NT2/D1 (cell line): ENCODE data around the gene C5orf15.

ENCODE experiments used
- DNase-seq: peaks from one replicate; pipeline ENCODE4 v3.0.0-alpha.2; 2011; ENCODE audit warnings: low read depth, low spot score
- H3K27me3 ChIP-seq: 2 replicates; pipeline ENCODE4 v1.6.0; 2011; ENCODE audit warnings: mild to moderate bottlenecking; ENCODE audit not compliant: insufficient read length, insufficient read depth
- H3K36me3 ChIP-seq: 2 replicates; pipeline ENCODE4 v1.6.1; 2011; ENCODE audit warnings: mild to moderate bottlenecking, low read length, mixed read lengths; ENCODE audit not compliant: insufficient read depth, insufficient read length
- H3K4me1 ChIP-seq: 2 replicates; pipeline ENCODE4 v1.5.1; 2011; ENCODE audit not compliant: insufficient read depth, insufficient read length
- H3K4me3 ChIP-seq: 2 replicates; pipeline ENCODE4 v1.5.1; 2011; ENCODE audit warnings: low read depth; ENCODE audit not compliant: insufficient read length
- H3K9ac ChIP-seq: 2 replicates; pipeline ENCODE4 v1.6.0; 2011; ENCODE audit warnings: low read depth; ENCODE audit not compliant: insufficient read length
- H3K9me3 ChIP-seq: 2 replicates; pipeline ENCODE4 v1.5.1; 2011; ENCODE audit warnings: mild to moderate bottlenecking, low read length; ENCODE audit not compliant: insufficient read depth
- SUZ12 ChIP-seq: IDR thresholded peaks from 2 replicates; pipeline ENCODE4 v1.6.1; 2011; ENCODE audit not compliant: insufficient read length, insufficient read depth; ENCODE audit errors: extremely low read depth
- YY1 ChIP-seq: IDR thresholded peaks from 2 replicates; pipeline ENCODE4 v1.6.1; 2011; ENCODE audit not compliant: insufficient read length, insufficient read depth
- ZNF274 ChIP-seq: IDR thresholded peaks from 2 replicates; pipeline ENCODE4 v1.6.1; 2011; ENCODE audit warnings: mild to moderate bottlenecking, low read depth, low read length

C5orf15 gene

GRCh38 chr5:133968204-133968980 lies at the start of gene C5orf15:
C5orf15 (minus strand) TSS chr5:133968625; CDS start chr5:133968584, 41 bp downstream.
- peak; percentile 90 for DNase-seq
- no peaks in the 10 kb centered on the region for H3K9me3 ChIP-seq
- no peak for TF ChIP-seq ZNF274
- TF ChIP-seq SUZ12 = no peak
- peak; percentile 50 for TF ChIP-seq YY1
- H3K36me3 ChIP-seq = peaks cover 15% of the 10 kb centered on the region
- H3K4me1 ChIP-seq = no peaks in the 10 kb centered on the region
- H3K4me3 ChIP-seq = peak within 1 kb of the TSS; percentile 80
- H3K27me3 ChIP-seq = no peaks in the 10 kb centered on the region
- peak within 1 kb of the TSS; percentile 93 for H3K9ac ChIP-seq

DNA sequence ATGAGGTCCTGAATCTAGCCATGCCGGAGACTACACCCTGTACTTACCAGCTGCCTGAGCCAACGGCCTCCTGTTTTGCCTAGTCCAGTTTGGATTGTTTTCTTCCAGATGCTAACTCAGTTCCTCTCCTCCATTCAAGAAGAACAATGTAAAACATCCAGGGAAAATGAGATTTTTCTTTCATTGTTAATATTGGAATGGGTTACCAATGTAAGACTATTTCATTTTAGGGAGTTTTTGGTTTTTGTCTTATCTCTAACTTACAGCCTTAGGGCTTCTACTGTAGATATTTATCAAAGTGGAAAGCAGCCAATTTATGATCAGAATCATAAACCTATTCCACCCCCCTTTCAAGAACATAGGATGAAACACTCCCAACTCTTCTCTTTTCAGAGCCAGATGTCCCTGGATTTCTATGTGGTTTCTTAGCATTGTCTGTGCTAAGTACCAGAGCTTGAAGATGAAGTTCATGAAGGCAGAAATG lies 39.9 kb upstream of the C5orf15 start:
- H3K27me3 ChIP-seq = no peaks in the 10 kb centered on the region
- H3K9ac ChIP-seq = no peak overlapping the region
- no peaks in the 10 kb centered on the region for H3K4me1 ChIP-seq
- H3K9me3 ChIP-seq = no peaks in the 10 kb centered on the region
- DNase-seq = no peak
- H3K4me3 ChIP-seq = no peak overlapping the region
- H3K36me3 ChIP-seq = peaks cover 2% of the 10 kb centered on the region
- TF ChIP-seq SUZ12 (no peak), YY1 (no peak), ZNF274 (no peak)

DNA sequence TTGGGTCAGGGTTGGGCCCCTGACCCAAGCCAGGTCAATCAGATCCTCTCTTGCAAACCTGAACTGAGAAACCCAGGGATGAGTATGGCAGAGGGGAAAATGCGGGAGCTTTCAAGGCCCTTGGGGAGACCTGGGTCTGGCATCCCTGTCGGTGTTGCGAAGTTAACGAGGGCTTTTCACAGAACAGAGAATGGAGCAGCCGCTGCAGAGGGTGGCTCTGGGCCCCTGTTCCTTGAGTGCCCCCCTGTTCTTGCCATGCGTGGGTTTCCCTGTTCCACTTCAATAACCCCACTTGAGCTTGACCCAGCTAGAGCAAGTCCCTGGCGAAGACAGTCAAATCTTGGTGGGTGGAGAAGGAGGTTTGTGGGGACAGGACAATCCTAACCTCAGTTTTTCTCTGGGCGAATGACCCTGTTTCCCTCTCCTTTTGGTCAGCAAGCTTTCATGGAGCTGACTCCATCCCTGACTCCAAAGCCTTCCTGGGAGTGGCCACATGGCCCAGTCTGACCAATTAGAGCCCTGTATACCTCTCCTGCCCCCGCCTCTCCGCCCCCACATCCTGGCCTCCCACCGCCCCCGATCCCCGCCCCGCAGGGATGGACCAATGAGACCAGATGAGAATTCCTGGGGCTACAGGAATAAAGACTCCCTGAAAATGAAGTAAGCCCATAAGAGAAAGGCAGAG lies 39.3 kb upstream of the C5orf15 start:
- H3K9ac ChIP-seq = no peak overlapping the region
- peaks cover 3% of the 10 kb centered on the region for H3K4me1 ChIP-seq
- H3K9me3 ChIP-seq = no peaks in the 10 kb centered on the region
- no peak for DNase-seq
- peaks cover 7% of the 10 kb centered on the region for H3K36me3 ChIP-seq
- H3K27me3 ChIP-seq = no peaks in the 10 kb centered on the region
- TF ChIP-seq YY1 (no peak), ZNF274 (no peak), SUZ12 (no peak)
- H3K4me3 ChIP-seq = no peak overlapping the region

- Histone ChIP-seq H3K9ac (peak overlapping the region; percentile 96), H3K4me3 (peak overlapping the region; percentile 78), H3K9me3 (no peaks in the 10 kb centered on the region), H3K36me3 (peaks cover 23% of the 10 kb centered on the region), H3K4me1 (peaks cover 7% of the 10 kb centered on the region), H3K27me3 (no peaks in the 10 kb centered on the region)
- TF ChIP-seq ZNF274 (no peak), SUZ12 (no peak), YY1 (no peak)
- DNase-seq = no peak
Measured at GRCh38 chr5:134006115-134006514, 37.7 kb upstream of the C5orf15 start.

DNA sequence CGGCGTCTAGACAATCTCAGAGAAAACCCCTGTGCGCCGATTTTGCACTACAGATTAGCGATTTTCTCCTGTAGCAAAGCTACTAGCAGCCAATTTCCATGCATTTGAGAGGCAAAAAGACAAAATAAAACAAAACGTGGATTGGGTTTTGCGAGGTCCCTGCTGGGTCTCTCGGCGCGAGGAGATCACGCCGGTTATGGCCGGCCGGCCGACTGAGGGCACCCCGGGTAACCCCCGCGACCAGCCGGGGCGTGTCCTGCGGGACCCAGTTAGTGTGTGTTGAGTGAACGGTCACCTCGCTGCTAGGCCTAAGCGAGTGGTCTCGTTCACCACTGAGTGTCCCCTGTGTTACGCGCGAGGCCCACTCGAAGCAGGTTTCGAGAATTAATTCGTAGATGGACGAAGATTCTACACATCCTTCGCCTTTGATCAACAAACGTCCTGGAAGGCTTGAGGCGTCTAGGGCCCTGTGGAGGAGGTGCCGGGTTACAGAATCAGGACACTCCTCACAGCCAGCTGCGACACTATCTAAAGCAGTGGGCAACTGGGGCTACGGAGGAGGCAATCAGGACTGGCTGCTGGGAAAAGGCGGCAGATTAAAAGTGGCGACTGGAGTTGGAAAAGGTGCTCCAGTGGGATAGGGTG lies 37.1 kb upstream of the C5orf15 start:
- no peak for DNase-seq
- H3K27me3 ChIP-seq = no peaks in the 10 kb centered on the region
- H3K36me3 ChIP-seq = peaks cover 28% of the 10 kb centered on the region
- H3K9me3 ChIP-seq = no peaks in the 10 kb centered on the region
- H3K4me1 ChIP-seq = peaks cover 10% of the 10 kb centered on the region
- TF ChIP-seq YY1 (no peak), ZNF274 (no peak), SUZ12 (no peak)
- H3K9ac ChIP-seq = peak overlapping the region; percentile 96
- peak overlapping the region; percentile 78 for H3K4me3 ChIP-seq

- TF ChIP-seq YY1 = no peak
- no peak for TF ChIP-seq SUZ12
- TF ChIP-seq ZNF274 = no peak
- peaks cover 36% of the 10 kb centered on the region for H3K36me3 ChIP-seq
- H3K4me1 ChIP-seq = peaks cover 15% of the 10 kb centered on the region
- H3K9me3 ChIP-seq = no peaks in the 10 kb centered on the region
- H3K4me3 ChIP-seq = peak within 1 kb of the TSS; percentile 78
- H3K9ac ChIP-seq = peak within 1 kb of the TSS; percentile 96
- no peaks in the 10 kb centered on the region for H3K27me3 ChIP-seq
- DNase-seq = peak; percentile 42
Measured at GRCh38 chr5:134004626-134005416, 36.4 kb upstream of the C5orf15 start, which contains the start of gene VDAC1. VDAC1 (minus strand) TSS chr5:134004975; CDS start chr5:133993012, 11,963 bp downstream.
